IPS DF 4.7 (cell line): Measurements from ENCODE around the gene PGK1.
A peak's percentile ranks its signal among the peaks of the same experiment; 100 is the strongest.
"Not testable (repeated sequence)": the region's sequence is repeated elsewhere in the genome, so short reads cannot be mapped to it uniquely, and the experiment has no call there.

Experiments
- DNase-seq: peaks from one replicate; pipeline ENCODE4 v3.0.0-alpha.2; 2013; ENCODE audit warnings: low spot score; ENCODE audit errors: extremely low read depth

The PGK1 gene

GRCh38 chrX:78103623-78104446 lies at the start of gene PGK1:
TSS of gene PGK1 (plus strand) at chrX:78104248. CDS start at chrX:78104341, 93 bp downstream.
- DNase-seq, result peak; percentile 66

- no peak for DNase-seq
Measured at GRCh38 chrX:78063687-78064086, 40.4 kb upstream of the PGK1 start.

GRCh38 chrX:78064152-78064551 lies 39.9 kb upstream of the PGK1 start:
- DNase-seq, result no peak

GRCh38 chrX:78064698-78065601 lies 39.1 kb upstream of the PGK1 start:
- not testable (repeated sequence) for DNase-seq

- no peak for DNase-seq
Measured at GRCh38 chrX:78066110-78066509, 37.9 kb upstream of the PGK1 start.

- no peak for DNase-seq
Measured at GRCh38 chrX:78071331-78071730, 32.7 kb upstream of the PGK1 start.

GRCh38 chrX:78073147-78074077 lies 30.6 kb upstream of the PGK1 start:
- DNase-seq, result not testable (repeated sequence)

GRCh38 chrX:78074088-78074487 lies 30.0 kb upstream of the PGK1 start:
- DNase-seq, result no peak

- DNase-seq, result no peak
Measured at GRCh38 chrX:78075787-78076389, 28.2 kb upstream of the PGK1 start.

GRCh38 chrX:78081413-78081812 lies 22.6 kb upstream of the PGK1 start:
- not testable (repeated sequence) for DNase-seq

GRCh38 chrX:78092296-78092695 lies 11.8 kb upstream of the PGK1 start:
- DNase-seq, result no peak

GRCh38 chrX:78098108-78098507 lies 5.9 kb upstream of the PGK1 start:
- DNase-seq, result no peak

- DNase-seq, result no peak
Measured at GRCh38 chrX:78102091-78102490, 2.0 kb upstream of the PGK1 start.

GRCh38 chrX:78103001-78103622 lies 936 bp upstream of the PGK1 start:
- DNase-seq, result no peak

- DNase-seq, result no peak
Measured at GRCh38 chrX:78104447-78105176, 564 bp downstream of the PGK1 start.

GRCh38 chrX:78105944-78106650 lies 2.0 kb downstream of the PGK1 start:
- no peak for DNase-seq

GRCh38 chrX:78106651-78106986 lies 2.6 kb downstream of the PGK1 start:
- DNase-seq, result no peak

- no peak for DNase-seq
Measured at GRCh38 chrX:78109458-78109857, 5.4 kb downstream of the PGK1 start.
